ENCODE measurements around the gene RIMBP2. TPM values are rescaled to one million over a fixed set of nuclear protein-coding genes. Genes with fewer than 3 reads are reported as not detected.

Gene RIMBP2, protein sequence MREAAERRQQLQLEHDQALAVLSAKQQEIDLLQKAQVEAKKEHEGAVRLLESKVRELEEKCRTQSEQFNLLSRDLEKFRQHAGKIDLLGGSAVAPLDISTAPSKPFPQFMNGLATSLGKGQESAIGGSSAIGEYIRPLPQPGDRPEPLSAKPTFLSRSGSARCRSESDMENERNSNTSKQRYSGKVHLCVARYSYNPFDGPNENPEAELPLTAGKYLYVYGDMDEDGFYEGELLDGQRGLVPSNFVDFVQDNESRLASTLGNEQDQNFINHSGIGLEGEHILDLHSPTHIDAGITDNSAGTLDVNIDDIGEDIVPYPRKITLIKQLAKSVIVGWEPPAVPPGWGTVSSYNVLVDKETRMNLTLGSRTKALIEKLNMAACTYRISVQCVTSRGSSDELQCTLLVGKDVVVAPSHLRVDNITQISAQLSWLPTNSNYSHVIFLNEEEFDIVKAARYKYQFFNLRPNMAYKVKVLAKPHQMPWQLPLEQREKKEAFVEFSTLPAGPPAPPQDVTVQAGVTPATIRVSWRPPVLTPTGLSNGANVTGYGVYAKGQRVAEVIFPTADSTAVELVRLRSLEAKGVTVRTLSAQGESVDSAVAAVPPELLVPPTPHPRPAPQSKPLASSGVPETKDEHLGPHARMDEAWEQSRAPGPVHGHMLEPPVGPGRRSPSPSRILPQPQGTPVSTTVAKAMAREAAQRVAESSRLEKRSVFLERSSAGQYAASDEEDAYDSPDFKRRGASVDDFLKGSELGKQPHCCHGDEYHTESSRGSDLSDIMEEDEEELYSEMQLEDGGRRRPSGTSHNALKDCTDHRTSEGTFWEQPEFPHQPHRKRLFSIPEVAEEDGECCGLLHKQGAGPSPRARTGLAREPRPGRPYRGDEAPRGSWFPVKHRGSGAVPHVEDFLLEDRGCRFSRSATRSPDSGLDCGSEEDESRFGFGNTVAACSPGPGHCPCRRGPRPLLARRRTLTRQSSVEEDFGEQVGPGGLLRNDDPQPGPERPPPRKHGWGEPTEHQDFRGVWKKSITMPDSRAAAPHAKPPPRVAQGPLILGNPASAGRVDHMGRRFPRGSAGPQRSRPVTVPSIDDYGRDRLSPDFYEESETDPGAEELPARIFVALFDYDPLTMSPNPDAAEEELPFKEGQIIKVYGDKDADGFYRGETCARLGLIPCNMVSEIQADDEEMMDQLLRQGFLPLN (N-terminal part only)
- total RNA-seq, result not detected in 2 replicates

DNA sequence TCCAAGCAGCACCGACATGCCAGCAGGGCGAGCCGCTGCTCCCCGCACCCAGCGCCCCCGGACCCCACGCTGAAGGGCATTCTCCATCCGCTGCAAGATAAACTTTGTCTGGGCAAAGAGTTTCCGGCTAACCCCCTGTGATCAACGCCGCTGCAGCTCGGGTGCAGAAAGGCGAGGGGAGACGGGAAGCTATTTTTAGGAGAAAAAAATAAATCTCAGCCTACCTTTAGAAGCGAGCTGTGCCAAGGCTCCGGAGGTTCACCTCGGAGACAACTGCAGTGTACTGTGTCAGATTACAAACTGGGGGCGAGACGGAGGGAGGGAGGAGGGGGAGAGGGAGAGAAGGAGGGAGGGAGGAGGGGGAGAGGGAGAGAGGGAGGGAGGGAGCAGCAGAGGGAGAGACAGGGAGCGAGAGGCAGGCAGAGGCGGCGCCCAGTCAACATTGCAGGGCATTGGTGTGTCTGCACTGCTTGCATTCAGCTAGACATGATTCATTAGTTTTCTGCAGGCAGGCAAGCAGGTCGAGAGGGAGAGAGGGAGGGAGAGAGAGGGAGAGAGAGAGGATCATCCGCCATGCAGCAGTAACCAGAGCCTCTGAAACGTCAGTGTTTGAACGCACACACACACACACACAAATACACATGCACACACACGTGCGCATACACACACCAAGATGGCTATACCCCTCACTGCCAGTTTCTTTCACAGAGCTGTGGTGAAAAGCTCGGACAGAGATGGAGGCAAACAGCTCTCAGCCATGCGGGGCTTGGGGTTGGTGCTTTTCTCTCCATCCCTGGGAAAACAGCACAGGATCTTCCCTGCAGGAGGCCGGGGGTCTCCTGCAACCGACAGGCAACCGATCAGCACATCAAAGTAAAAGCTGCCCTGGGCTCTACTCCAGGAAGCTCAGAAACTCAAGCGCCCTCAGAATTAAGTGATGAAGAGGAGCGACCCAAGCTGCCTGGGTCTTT, at the start of gene RIMBP2:
TSS of gene RIMBP2 (minus strand) at position 302 of the 971 bp plus-strand sequence. CDS start 237,286 bp downstream, outside the sequence.

Other genes with a start within 250 kb of the RIMBP2 start
- 21.6 and 27.1 TPM in 2 replicates for gene STX2, start 123.0 kb upstream of the RIMBP2 start, total RNA-seq
- 395 and 639 TPM in 2 replicates for gene RAN, start 155.8 kb upstream of the RIMBP2 start, total RNA-seq
- gene ADGRD1, start 237.6 kb upstream of the RIMBP2 start, total RNA-seq, result 0.26 and 0.33 TPM in 2 replicates

Measured in dermis lymphatic vessel endothelial cell (primary cell).